Activated T-cell treated with anti-CD3 and anti-CD28 coated beads for 1 hour (primary cell): ENCODE measurements around the gene SRGAP1.

Source experiments
- DNase-seq: peaks from one replicate; pipeline ENCODE4 v3.0.0-alpha.2; 2020; ENCODE audit warnings: low read depth

Gene SRGAP1

DNA sequence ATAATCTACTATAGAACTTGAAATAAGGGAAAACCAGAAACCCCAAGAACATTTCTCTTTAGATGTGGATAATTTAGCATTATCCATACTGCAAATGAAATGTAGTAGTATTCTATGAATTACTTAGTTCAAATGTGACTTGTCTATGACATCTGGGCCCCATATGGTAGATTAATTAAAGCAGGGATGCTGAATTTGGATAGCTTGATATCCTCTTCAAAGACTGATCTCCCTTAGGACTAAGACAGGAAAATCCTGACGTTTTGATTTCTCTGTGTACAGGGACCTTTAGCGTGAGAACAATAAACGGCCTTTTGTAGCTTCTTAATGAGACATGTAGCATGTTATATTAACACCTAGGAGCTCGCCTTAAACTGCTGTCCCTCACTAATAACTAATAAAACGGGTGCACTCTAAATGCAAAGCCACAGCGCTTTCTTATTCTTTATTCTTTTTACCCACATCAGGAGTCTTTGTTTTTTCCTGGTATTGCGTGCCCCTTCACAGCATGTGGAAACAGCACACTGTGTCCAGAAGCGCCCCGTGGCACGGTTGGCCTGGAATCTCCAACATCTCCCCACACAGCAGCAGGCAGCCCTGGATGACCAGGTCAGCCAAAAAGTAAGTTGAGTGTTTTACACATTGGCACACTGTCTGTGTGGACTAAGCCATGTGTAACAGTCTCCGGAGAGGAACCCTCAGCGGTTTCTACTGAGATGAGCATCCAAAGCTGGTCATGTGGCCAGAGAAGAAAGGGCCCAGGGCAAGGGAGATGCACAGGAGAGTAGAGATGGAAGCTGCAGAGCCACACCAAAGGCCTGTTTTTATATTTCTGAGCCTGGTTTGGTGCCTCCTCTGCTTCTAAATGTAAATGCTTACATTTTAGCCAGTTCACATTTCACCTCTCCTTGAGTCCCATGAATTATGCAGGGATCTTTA is 93.1 kb downstream of the SRGAP1 start:
- DNase-seq, result no peak

DNA sequence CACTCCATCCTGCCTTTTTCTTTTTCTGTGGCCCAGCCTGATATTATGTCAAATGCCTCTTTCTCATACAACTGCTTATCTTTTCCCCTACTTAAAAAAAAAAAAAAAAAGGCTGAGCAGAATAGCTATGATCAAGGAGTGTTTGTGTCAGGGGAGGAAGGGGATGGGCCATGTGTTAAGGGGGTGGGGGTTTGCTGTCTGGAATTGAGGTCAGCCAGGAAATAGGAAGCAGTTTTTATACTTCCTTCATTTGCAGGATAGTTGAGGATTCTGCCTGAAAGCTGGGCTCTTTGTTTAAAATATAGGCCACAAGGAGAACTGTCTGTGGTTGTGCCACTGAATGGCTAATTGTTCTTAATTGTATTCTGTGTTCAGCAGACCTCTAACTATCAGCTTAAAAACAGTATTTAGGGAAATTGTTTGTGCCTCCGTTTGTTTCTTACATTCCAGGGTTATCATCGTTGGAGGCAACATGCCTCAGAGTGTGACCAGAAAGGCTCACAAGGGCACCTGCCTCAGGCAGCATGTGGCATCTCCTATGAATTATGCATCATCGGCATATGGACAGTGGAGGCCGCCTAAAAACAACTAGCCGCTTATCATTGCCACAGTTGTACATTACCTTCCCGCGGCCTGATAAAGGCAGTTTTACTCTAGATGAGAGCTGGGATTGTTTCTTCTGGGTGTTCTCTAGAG is 96.0 kb downstream of the SRGAP1 start:
- no peak for DNase-seq

- no peak for DNase-seq
These were observed 96.8 kb downstream of the SRGAP1 start for GRCh38 chr12:63941166-63941800.

DNA sequence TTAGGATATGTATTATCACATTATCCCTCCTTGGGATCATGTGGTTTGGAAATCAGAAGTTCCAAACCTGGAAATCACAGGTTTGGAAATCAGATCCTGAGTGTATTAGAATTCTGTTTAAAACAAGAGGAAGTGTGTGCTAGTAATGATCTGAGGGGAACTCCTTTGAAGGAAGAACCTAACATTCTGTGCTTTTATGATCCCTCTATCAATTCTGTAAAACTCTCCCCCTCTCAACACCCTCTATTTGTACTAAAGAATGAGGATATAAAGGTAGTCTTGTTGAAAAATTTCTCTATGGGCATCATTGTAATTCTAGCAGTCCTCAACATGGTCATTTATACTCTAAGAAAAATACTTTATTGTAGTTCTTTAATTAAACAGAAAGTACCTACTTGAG is 97.4 kb downstream of the SRGAP1 start:
- DNase-seq, result no peak

DNA sequence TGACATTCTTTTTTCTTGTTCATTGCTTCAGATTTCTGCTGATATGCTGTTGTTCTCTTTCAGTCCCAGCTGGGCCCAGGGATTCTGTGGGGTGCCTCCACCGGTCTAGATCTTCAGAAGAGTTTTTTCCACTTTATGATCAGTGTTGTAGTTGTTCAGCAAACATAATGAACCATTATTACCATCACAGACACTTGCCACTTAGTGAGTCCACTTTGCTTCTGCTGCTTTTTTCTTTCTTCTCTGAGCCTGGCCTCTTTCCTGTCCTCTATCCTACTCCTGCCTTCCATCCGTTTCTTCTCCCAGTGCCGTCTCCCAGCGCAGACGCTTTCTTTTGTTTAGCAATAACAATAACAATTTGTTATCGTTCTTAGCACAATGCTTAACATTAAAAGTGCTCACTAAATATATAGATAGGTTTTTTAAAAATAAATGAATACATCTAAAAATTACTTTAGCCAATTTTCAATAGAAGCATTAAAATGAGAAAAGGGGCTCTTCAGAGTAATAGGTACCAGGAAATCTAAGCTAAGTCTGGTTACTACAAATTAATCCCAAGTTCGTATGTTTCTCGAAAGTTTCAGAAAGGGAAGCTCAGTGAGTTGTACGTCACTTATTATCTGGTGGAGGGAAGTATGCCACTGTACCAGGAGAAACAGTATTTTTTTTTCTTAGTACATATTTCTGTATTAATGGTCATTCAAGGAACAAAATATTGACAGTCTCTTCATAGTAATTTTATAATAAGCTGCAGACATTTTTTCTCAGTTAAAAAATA is 98.2 kb downstream of the SRGAP1 start:
- no peak for DNase-seq

DNA sequence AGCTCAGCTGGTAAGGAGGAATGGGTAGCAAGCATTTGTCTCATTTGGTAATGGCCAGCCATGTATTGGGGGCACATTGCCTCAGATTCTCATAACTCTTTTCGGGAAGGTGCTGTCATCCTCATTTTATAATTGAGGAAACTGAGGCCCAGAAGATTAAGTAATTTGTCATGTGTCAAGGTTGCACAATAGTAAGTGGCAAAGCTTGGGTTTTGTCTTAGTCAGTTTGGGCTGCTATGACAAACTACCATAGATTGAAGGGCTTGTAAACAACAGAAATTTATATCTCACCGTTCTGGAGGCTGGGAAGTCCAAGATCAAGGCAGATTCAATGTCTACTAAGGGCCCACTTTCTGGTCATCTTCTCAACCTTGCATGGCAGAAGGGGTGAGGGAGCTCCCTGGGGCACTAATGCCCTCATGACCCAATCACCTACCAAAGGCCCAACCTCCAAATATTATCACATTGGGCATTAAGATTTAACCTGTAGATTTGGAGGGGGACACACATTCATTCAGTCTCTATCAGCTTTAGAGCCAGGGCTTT is 99.6 kb downstream of the SRGAP1 start:
- no peak for DNase-seq

DNA sequence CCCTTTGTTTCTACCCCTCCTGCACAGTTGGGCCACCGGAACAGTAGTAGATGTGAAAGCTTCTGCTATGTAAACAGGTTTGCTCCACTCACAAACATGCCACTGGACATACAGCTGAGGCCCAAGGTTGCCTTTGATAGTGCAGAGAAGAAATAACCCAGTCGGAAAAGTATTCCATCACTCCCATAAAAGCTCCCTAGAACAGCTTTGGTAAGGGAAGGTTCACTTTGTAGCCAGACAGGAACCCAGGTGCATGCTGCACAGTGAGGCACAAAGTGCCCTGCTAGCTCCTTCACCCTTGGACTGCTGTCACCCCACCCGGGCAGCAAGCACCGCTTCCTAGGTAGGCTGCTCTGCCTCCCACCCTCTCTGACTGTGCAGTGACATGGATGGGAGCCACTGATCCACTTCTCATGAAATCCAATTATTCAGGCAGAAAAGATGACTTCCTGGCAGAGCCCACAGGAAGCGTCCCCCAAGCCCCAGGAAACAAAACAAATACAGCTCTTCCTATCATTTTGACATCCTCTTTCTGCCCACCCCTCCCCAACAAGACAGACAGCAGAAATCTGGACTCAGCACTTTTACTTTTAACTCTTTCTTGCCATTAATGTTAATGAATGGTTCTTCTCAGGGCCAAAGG is 100.2 kb downstream of the SRGAP1 start:
- DNase-seq, result no peak

GRCh38 chr12:63945777-63946176 is 101.3 kb downstream of the SRGAP1 start:
- DNase-seq, result no peak

DNA sequence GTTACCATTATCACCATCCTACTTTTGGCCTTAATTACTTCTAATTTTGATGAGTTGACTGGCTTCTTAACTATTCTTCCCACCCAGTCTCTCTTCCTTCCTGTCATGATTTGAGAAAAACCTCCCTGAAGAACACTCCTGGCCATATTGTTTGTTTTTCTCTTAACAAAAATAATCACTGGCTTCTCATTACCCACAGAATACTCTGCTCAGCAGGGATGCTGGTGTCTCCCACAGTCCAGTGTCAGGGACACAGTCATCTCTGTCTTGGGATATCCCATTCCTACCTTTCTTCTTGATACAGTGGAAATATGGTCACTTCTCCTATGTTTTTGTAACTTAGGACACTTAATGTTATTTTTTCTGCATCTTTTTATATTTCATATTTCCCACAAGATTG is 103.7 kb downstream of the SRGAP1 start:
- DNase-seq, result no peak

GRCh38 chr12:63949902-63950301 is 105.4 kb downstream of the SRGAP1 start:
- no peak for DNase-seq

- no peak for DNase-seq
These were observed 108.5 kb downstream of the SRGAP1 start for GRCh38 chr12:63952995-63953394.

GRCh38 chr12:63955831-63956666 is 111.5 kb downstream of the SRGAP1 start:
- DNase-seq, result no peak

DNA sequence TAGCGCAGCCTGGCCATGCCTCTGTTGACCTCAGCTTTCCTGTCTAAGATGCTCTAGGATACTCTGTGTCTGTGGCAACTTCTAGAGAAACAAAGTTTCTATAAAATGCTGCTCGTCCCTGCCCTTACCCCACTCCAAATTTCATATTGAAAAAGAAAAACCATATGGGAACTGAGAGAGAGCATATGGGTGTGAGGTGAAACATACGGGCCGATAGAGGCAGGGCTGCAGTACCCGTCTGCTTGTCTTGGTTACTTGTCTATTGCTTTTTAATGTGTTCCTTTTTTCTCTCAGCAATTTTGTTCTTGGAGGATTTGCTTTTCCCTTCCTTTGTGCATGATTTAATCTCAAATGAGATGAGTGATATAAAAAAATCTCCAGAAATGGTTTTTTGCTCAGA is 113.0 kb downstream of the SRGAP1 start:
- DNase-seq, result no peak

DNA sequence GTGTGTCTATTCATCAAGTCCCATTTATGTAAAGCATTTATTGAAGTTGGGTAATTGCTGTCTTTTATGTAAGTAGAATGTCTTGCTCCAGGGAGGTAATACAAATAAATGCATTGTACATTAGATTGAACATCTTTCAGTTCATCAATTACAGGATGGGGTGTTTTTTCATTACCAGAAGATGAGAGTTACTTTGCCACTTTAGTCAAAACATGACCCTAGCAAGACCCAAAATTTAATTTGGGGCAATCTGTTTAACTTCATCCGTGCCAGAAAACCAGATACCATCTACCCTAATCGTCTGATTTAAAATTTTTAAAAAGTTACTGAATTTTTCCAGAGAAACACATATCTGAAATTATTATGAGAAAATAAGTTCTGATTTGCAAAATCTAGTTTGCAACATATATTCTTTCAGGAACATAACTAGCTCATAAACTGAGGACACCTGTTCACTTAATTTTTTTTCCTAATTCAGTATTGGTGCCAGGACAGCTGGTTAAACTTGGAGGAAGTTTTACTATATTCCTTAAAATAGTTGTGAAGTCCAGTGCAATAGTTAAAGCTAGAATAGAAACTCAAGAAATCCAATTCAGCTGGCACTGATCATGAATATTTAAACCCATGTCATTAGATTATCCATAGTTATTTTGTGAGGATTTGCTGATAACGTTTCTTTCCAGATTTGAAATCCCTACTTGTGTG is 114.5 kb downstream of the SRGAP1 start:
- DNase-seq, result no peak

DNA sequence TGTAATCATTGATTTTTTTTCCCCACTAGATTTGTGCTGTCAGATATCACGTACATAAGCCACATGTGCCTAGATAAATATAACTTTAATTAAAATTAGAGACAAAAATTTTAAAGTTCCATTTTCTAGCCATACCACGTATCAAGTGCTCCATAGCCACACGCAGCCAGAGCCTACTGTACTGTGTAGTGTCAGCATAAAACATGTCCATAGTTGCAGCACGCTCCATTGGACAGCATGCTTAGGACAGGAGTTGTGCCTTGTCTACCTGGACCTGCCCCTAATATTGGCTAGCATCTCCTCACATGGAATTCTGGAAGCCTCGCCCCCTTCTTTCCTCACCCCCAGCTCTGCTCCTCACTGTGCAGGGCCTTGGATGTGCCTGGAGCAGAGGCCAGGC is 116.5 kb downstream of the SRGAP1 start:
- no peak for DNase-seq

GRCh38 chr12:63961543-63961942 is 117.0 kb downstream of the SRGAP1 start:
- no peak for DNase-seq

- DNase-seq, result no peak
These were observed 119.4 kb downstream of the SRGAP1 start for GRCh38 chr12:63963868-63964267.

GRCh38 chr12:63964301-63964700 is 119.8 kb downstream of the SRGAP1 start:
- no peak for DNase-seq

DNA sequence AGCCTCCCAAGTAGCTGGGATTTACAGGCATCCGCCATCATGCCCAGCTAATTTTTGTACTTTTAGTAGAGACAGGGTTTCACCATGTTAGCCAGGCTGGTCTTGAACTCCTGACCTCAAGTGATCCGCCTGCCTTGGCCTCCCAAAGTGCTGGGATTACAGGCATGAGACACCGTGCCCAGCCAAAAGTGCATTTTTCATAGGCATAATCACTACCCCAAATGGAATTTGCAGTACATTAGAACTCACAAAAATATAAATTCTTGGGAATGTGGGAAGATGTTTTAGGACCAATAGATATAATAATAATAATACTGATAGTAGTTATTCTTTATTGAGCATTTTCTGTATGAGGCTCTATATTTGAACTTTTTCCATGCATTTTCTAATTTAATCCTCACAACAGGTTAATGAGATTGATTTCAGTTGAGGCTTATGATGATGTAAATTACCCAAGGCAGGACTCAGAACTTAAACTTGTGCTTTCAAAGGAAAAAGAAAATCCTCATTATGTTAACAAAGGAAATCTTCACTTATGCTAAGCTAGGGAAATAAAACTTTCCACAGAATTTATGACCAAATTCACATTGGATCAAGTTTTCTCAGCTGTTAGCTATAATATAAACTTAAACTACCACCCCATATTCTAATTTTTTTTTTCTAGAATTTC is 121.6 kb downstream of the SRGAP1 start:
- DNase-seq, result no peak
